ENCODE measurements around the gene RFK.

The RFK gene

DNA sequence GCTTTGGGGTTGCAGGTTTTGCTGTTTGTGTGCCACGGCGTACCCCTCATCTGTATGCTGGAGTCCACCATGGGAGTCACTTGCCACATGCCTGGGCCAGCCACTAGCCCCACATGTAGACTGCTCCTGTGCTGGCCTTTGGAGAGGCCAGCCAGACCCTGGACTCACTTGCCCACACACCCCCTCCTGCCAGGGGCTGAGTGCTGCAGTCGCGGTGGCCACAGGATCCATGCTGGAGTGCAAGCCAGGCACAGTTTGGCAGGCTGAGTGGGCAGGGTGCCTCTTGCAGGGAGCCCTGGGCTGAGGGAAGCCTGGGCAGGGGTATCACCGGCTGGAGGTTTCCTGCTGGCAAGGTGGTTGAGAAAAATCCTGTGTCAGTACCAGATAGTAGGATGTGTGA lies 39.2 kb upstream of the RFK start:
- TF ChIP-seq, protein P1, sequence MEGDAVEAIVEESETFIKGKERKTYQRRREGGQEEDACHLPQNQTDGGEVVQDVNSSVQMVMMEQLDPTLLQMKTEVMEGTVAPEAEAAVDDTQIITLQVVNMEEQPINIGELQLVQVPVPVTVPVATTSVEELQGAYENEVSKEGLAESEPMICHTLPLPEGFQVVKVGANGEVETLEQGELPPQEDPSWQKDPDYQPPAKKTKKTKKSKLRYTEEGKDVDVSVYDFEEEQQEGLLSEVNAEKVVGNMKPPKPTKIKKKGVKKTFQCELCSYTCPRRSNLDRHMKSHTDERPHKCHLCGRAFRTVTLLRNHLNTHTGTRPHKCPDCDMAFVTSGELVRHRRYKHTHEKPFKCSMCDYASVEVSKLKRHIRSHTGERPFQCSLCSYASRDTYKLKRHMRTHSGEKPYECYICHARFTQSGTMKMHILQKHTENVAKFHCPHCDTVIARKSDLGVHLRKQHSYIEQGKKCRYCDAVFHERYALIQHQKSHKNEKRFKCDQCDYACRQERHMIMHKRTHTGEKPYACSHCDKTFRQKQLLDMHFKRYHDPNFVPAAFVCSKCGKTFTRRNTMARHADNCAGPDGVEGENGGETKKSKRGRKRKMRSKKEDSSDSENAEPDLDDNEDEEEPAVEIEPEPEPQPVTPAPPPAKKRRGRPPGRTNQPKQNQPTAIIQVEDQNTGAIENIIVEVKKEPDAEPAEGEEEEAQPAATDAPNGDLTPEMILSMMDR (conservative IDR thresholded peaks at IDR 0.05; ENCODE audit: low read length) = no peak
- no peak for DNase-seq (ENCODE audit: low read depth)
- H3K4me3 ChIP-seq (ENCODE audit: low read length) = no peak overlapping the region

- H3K4me3 ChIP-seq (ENCODE audit: low read length) = no peak overlapping the region
- no peak for DNase-seq (ENCODE audit: low read depth)
- TF ChIP-seq, protein P1 (conservative IDR thresholded peaks at IDR 0.05; ENCODE audit: low read length) = no peak
Measured at GRCh38 chr9:76431601-76432000, 37.4 kb upstream of the RFK start.

DNA sequence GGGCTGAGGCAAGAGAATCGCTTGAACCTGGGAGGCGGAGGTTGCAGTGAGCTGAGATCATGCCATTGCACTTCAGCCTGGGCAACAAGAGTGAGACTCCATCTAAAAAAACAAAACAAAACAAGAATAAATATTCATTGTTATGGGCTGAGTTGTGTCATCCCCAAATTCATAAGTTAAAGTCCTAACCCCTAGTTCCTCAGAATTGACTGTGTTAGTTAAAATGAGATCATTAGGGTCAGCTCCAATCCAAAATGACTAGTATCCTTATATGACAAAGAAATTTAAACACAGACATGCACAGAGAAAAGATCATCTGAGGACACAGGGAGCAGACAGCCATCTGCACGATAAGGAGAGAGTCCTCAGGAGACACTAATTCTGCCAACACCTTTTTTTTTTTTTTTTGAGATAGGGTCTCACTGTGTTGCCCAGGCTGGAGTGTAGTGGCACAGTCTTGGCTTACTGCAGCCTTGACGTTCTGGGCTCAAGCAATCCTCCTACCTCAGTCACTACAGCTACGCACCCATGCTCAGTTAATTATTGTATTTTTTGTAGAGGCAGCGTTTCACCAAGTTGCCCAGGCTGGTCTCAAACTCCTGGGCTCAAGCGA lies 32.7 kb upstream of the RFK start:
- H3K4me3 ChIP-seq (ENCODE audit: low read length) = no peak overlapping the region
- TF ChIP-seq, protein P1 (conservative IDR thresholded peaks at IDR 0.05; ENCODE audit: low read length) = no peak
- no peak for DNase-seq (ENCODE audit: low read depth)

GRCh38 chr9:76425677-76426453 lies 31.6 kb upstream of the RFK start:
- H3K4me3 ChIP-seq (ENCODE audit: low read length) = no peak overlapping the region
- no peak for DNase-seq (ENCODE audit: low read depth)
- TF ChIP-seq, protein P1 (conservative IDR thresholded peaks at IDR 0.05; ENCODE audit: low read length) = no peak

- TF ChIP-seq, protein P1 (conservative IDR thresholded peaks at IDR 0.05; ENCODE audit: low read length) = no peak
- no peak for DNase-seq (ENCODE audit: low read depth)
- H3K4me3 ChIP-seq (ENCODE audit: low read length) = no peak overlapping the region
Measured at GRCh38 chr9:76424491-76424890, 30.3 kb upstream of the RFK start.

GRCh38 chr9:76423216-76424177 lies 29.3 kb upstream of the RFK start:
- H3K4me3 ChIP-seq (ENCODE audit: low read length) = no peak overlapping the region
- TF ChIP-seq, protein P1 (conservative IDR thresholded peaks at IDR 0.05; ENCODE audit: low read length) = no peak
- DNase-seq (ENCODE audit: low read depth) = no peak
